A549 (cell line): ENCODE results near the gene MAP3K7. TPM values are rescaled to one million over a fixed set of nuclear protein-coding genes. Genes with fewer than 3 reads are reported as not detected.

Source experiments
- ATAC-seq, 2 experiments: fragments of 200-7000 bp in 1 of 2; fragments of >200 bp in 1 of 2; cut with Nextera tagmentation in 1 of 2; cut with Tn5 transposase in 1 of 2; 3 replicates each; pipeline versions ENCODE4 v1.8.0 to v1.9.1; 2018 to 2020; ENCODE audit warnings: mild to moderate bottlenecking in 1 of 2, moderate library complexity in 1 of 2
- CTCF ChIA-PET: fragments of 300-600 bp; sonication (Branson Sonifier 250); formaldehyde crosslinking; extraction: SDS; loops from one replicate; lab custom pipeline; 2021; ENCODE audit warnings: antibody characterized with exemption, inconsistent platforms; lab: Yijun Ruan, JAX
- POLR2A ChIA-PET: fragments of 350-600 bp; formaldehyde crosslinking; extraction: SDS; loops from one replicate; lab custom pipeline; 2021; ENCODE audit warnings: antibody characterized with exemption, inconsistent platforms; lab: Yijun Ruan, JAX
- DNase-seq, 2 experiments: peaks; one replicate each; pipeline versions ENCODE4 v3.0.0 to v3.0.0-alpha.2; 2011 to 2016; ENCODE audit warnings: low read depth in 1 of 2, low spot score in 1 of 2
- FAIRE-seq: peaks from 2 replicates; lab custom pipeline; 2011; peaks lifted over from hg19 to GRCh38; lab: Jason Lieb, UNC
- H3K27ac ChIP-seq, 2 experiments: fragments of >200 bp; sonication (Bioruptor Twin); formaldehyde crosslinking; 3 replicates each; pipeline ENCODE4 v1.5.1; 2016 to 2017
- H3K4me1 ChIP-seq: fragments of >200 bp; sonication (Bioruptor Twin); formaldehyde crosslinking; 3 replicates; pipeline ENCODE4 v1.6.1; 2016
- H3K4me2 ChIP-seq: fragments of >200 bp; sonication (Bioruptor Twin); formaldehyde crosslinking; 3 replicates; pipeline ENCODE4 v1.6.1; 2016
- H3K4me3 ChIP-seq: fragments of >200 bp; sonication (Bioruptor Twin); formaldehyde crosslinking; 3 replicates; pipeline ENCODE4 v1.5.1; 2016
- H3K9me3 ChIP-seq: fragments of >200 bp; sonication (Bioruptor Twin); formaldehyde crosslinking; 3 replicates; pipeline ENCODE4 v1.6.1; 2016
- CBX2 ChIP-seq: fragments of 200-600 bp; sonication (generic); IDR thresholded peaks from 2 replicates; pipeline ENCODE4 v1.6.1; 2016; ENCODE audit warnings: low read depth, mild to moderate bottlenecking, borderline replicate concordance
- E2F6 ChIP-seq: IDR thresholded peaks from 2 replicates; pipeline ENCODE4 v1.6.1; 2012; ENCODE audit warnings: low read depth, borderline replicate concordance
- ELK1 ChIP-seq: fragments of 150-350 bp; IDR thresholded peaks from 2 replicates; pipeline ENCODE4 v1.6.1; 2014; ENCODE audit warnings: low read depth, mild to moderate bottlenecking, low read length
- HDAC2 ChIP-seq: fragments of 200-600 bp; sonication (generic); IDR thresholded peaks from 2 replicates; pipeline ENCODE4 v1.6.1; 2016
- HMGXB4 ChIP-seq: fragments of 250-450 bp; sonication (Bioruptor Pico); IDR thresholded peaks from 2 replicates; pipeline ENCODE4 v1.5.0; 2021; ENCODE audit warnings: mild to moderate bottlenecking, moderate library complexity, borderline replicate concordance
- HOXA7 ChIP-seq: fragments of 250-450 bp; sonication (Bioruptor Pico); IDR thresholded peaks from 2 replicates; pipeline ENCODE4 v1.5.0; 2020; ENCODE audit warnings: mild to moderate bottlenecking, moderate library complexity
- JUN ChIP-seq, 2 experiments: fragments of >200 bp; sonication (Bioruptor Twin); formaldehyde crosslinking; IDR thresholded peaks; 2 replicates in 1 of 2; 3 replicates in 1 of 2; pipeline ENCODE4 v1.6.1; 2016 to 2017
- JUNB ChIP-seq: fragments of >200 bp; sonication (Bioruptor Twin); formaldehyde crosslinking; IDR thresholded peaks from 2 replicates; pipeline ENCODE4 v1.6.1; 2016
- NFE2L2 ChIP-seq: fragments of 150-350 bp; conservative IDR thresholded peaks from 2 replicates; pipeline ENCODE4 v1.6.1; 2014; ENCODE audit warnings: low read length
- NPAS2 ChIP-seq: fragments of 250-450 bp; sonication (Bioruptor Pico); IDR thresholded peaks from 2 replicates; pipeline ENCODE4 v1.8.0; 2022; ENCODE audit warnings: mild to moderate bottlenecking, moderate library complexity, borderline replicate concordance
- RCOR1 ChIP-seq: fragments of 150-350 bp; IDR thresholded peaks from 2 replicates; pipeline ENCODE4 v1.6.1; 2014; ENCODE audit warnings: antibody characterized with exemption, low read length, low read depth
- SREBF2 ChIP-seq: fragments of 450-650 bp; IDR thresholded peaks from 2 replicates; pipeline ENCODE4 v1.6.1; 2014; ENCODE audit warnings: mild to moderate bottlenecking, moderate library complexity
- TFCP2L1 ChIP-seq: fragments of 250-450 bp; sonication (Bioruptor Pico); IDR thresholded peaks from 2 replicates; pipeline ENCODE4 v1.5.0; 2021; ENCODE audit warnings: mild to moderate bottlenecking
- ZFP36 ChIP-seq: fragments of 450-650 bp; IDR thresholded peaks from 2 replicates; pipeline ENCODE4 v1.6.1; 2014; ENCODE audit warnings: borderline replicate concordance; ENCODE audit not compliant: partially characterized antibody
- ZSCAN20 ChIP-seq: fragments of 250-450 bp; sonication (Bioruptor Pico); IDR thresholded peaks from 2 replicates; pipeline ENCODE4 v1.8.0; 2022; ENCODE audit warnings: mild to moderate bottlenecking, moderate library complexity
- WGBS: methylation state at CpG from one replicate; pipeline ENCODE4 v1.1.6; 2017; ENCODE audit errors: missing lambda C conversion rate; 5-methylcytosine and 5-hydroxymethylcytosine counted together
- polyA plus RNA-seq, 4 experiments: library from polyadenylated mRNA; depleted of rRNA in 3 of 4; stranded (reverse); fragments of >200 nt; fragmentation: RNase III in 1 of 4; extraction: RNeasy Plus Mini Kit Qiagen cat#74134 plus additional on column Dnase treatment in 1 of 4; gene quantifications; 2 replicates in 3 of 4; 3 replicates in 1 of 4; pipeline ENCODE4 v1.2.3, GENCODE V29; 2011 to 2017

Gene MAP3K7
- polyA plus RNA-seq, 2 of the 4 experiments (the other 2 are of a cell fraction) = 13.7 to 32.0 TPM

GRCh38 chr6:90533615-90534336 lies 53.1 kb downstream of the MAP3K7 start:
- FAIRE-seq (no peak), ATAC-seq (no peak), DNase-seq (no peak)
- Histone ChIP-seq H3K4me3 (no peak overlapping the region), H3K9me3 (no peaks in the 10 kb centered on the region), H3K4me2 (no peak overlapping the region), H3K27ac (no peak overlapping the region), H3K4me1 (no peaks in the 10 kb centered on the region)
- no peak for TF ChIP-seq RCOR1
- TF ChIP-seq TFCP2L1 = no peak
- no peak for TF ChIP-seq ELK1
- no peak for TF ChIP-seq ZSCAN20
- TF ChIP-seq HMGXB4 (CRISPR knock-in tag) = no peak
- no peak for TF ChIP-seq CBX2
- 94% methylated on average over 4 of the region's 4 CpGs for WGBS
- ChIA-PET POLR2A (no interaction called here), CTCF (interaction anchor here (1.7 kb wide), 1 partner anchor 13 kb away, joined by 4 read pairs; no protein-coding TSS in a partner anchor)

- FAIRE-seq = no peak
- H3K27ac ChIP-seq = no peak overlapping the region
- no peak for DNase-seq
- POLR2A ChIA-PET = no interaction called here
- H3K4me3 ChIP-seq = no peak overlapping the region
- 86% methylated on average over 1 of the region's 1 CpG for WGBS
- CTCF ChIA-PET = no interaction called here
- no peaks in the 10 kb centered on the region for H3K4me1 ChIP-seq
- no peak for ATAC-seq
- no peak for TF ChIP-seq JUNB
- no peak for TF ChIP-seq E2F6
- no peak for TF ChIP-seq NPAS2
- TF ChIP-seq HMGXB4 (CRISPR knock-in tag) = no peak
- TF ChIP-seq JUN (IDR thresholded peaks at IDR 0.05) = no peak
- TF ChIP-seq TFCP2L1 = no peak
- no peak for TF ChIP-seq HOXA7
- TF ChIP-seq HDAC2 = no peak
- H3K4me2 ChIP-seq = no peak overlapping the region
- no peaks in the 10 kb centered on the region for H3K9me3 ChIP-seq
Measured at GRCh38 chr6:90530882-90531281, 56.0 kb downstream of the MAP3K7 start.

- ATAC-seq (no peak), DNase-seq (no peak), FAIRE-seq (no peak)
- 95% methylated on average over 4 of the region's 4 CpGs for WGBS
- TF ChIP-seq ZFP36 (no peak), NFE2L2 (no peak), SREBF2 (no peak)
- Histone ChIP-seq H3K4me1 (no peaks in the 10 kb centered on the region), H3K4me3 (no peak overlapping the region), H3K4me2 (no peak overlapping the region), H3K27ac (no peak overlapping the region), H3K9me3 (no peaks in the 10 kb centered on the region)
- POLR2A ChIA-PET = no interaction called here
- CTCF ChIA-PET = no interaction called here
Measured at GRCh38 chr6:90525421-90525820, 61.5 kb downstream of the MAP3K7 start.
